Endothelial cell of umbilical vein (primary cell): ENCODE data around the gene THUMPD2.

ENCODE experiments used
- EZH2 ChIP-seq: IDR thresholded peaks from 2 replicates; pipeline ENCODE4 v1.6.1; 2012; ENCODE audit warnings: borderline replicate concordance, low read depth, mild to moderate bottlenecking, moderate library complexity, low read length, inconsistent platforms; ENCODE audit not compliant: severe bottlenecking
- POLR2A ChIP-seq: IDR thresholded peaks from 2 replicates; pipeline ENCODE4 v1.6.1; 2012; ENCODE audit warnings: low read depth, mild to moderate bottlenecking, control low read depth, low read length
- TF ChIP-seq, protein P1 (sequence below), 2 donors: IDR thresholded peaks; 1 replicate in 1 of 2; 2 replicates in 1 of 2; pipeline ENCODE4 v1.5.1; 2011; ENCODE audit warnings: low read length in 2 of 2, mild to moderate bottlenecking in 2 of 2, moderate library complexity in 2 of 2, control low read depth in 1 of 2, inconsistent platforms in 1 of 2, low read depth in 1 of 2; ENCODE audit not compliant: insufficient read depth in 1 of 2; ENCODE audit errors: extremely low read depth in 1 of 2

DNA sequence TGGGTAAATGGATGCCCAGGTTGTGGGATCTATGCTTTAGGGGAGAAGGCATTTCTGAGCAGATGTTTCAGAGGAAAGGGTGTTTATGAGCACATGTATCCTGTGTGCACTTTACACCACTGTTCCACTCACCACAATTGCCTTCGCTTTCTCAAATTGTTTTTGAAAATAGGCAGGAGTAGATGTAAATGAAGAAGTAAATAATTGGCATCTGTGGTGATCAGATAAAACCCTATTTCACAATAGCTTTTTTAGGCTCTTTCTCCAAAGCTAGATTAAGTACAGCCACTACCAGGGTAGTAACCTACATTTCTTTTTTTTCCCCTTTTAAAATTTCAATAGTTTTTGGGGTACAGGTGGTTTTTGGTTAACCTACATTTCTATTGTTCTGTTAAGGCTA, 72.7 kb downstream of the THUMPD2 start:
- TF ChIP-seq, protein P1, sequence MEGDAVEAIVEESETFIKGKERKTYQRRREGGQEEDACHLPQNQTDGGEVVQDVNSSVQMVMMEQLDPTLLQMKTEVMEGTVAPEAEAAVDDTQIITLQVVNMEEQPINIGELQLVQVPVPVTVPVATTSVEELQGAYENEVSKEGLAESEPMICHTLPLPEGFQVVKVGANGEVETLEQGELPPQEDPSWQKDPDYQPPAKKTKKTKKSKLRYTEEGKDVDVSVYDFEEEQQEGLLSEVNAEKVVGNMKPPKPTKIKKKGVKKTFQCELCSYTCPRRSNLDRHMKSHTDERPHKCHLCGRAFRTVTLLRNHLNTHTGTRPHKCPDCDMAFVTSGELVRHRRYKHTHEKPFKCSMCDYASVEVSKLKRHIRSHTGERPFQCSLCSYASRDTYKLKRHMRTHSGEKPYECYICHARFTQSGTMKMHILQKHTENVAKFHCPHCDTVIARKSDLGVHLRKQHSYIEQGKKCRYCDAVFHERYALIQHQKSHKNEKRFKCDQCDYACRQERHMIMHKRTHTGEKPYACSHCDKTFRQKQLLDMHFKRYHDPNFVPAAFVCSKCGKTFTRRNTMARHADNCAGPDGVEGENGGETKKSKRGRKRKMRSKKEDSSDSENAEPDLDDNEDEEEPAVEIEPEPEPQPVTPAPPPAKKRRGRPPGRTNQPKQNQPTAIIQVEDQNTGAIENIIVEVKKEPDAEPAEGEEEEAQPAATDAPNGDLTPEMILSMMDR (IDR thresholded peaks at IDR 0.05; ENCODE audit: extremely low read depth in 1 of 2, insufficient read depth in 1 of 2, low read depth in 1 of 2, low read length in 2 of 2): no peak
- no peak for TF ChIP-seq POLR2A
- TF ChIP-seq EZH2: no peak
